NCI-H187 treated with DMSO at 0.1 percent for 48 hours (cell line): ENCODE results near the gene COMMD3.

Experiments
- DNase-seq: peaks from one replicate; lab custom pipeline; 2025; lab: John Stamatoyannopoulos, UW

Gene COMMD3

DNA sequence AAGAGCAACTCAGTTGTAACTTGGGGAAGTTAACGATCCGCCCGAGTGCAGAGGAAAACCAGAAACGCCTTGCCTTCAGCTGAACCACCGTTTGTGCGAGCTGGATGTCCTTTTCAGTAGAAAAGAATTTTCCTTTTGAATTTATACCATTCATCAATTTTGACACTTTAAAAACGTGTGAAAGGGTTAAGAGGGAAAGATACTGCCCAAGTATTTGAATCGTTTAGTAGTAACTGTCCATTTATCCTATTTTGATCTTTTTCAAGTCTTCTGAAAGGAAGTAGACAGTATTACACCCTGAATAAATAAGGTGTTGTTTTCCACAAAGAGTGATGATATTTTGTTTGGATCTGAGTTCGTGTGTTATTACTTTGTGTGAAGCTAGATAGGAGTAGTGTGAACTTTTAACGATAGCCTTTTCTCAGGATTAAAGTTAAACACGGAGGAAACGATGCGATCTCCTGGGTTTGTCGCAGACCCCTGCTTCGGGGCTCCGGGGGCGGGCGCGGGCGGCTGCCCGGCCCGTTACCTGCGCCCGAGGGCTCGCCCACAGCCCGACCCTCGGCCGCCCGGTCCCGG lies 3.9 kb downstream of the COMMD3 start:
- no peak for DNase-seq

DNA sequence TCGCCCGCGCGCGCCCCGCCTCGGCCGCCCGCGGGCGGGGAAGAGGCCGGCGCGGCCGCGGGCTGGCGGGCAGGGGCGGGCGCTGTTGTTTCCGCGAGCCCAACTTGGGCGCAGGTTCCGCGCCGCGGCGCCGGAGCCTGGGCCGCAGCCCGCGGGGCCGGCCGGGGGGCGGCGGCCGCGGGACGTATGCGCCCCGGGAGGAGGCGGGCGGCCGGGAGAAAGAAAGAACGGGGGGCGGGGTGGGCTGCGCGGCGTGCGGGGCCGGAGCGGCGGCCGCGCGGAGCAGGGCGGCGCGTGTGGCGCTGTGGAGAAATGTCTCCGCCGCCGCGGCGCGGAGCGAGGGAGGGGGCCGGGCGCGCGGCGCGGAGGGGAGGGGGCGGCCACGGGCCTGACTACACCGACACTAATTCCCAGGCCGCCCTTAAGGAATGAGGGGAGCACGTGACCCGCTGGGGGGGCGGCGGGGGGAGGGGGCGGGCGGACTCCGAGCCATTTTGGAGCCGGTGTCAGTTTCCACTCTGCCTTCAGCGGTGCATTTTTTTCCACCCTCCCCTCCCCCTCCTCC lies 4.5 kb downstream of the COMMD3 start, which contains the start of gene BMI1:
Gene BMI1, plus strand, starts transcription at position 509 of the 565 bp plus-strand sequence. CDS start 5,351 bp downstream, outside the sequence.
- peak; percentile 22 for DNase-seq

DNA sequence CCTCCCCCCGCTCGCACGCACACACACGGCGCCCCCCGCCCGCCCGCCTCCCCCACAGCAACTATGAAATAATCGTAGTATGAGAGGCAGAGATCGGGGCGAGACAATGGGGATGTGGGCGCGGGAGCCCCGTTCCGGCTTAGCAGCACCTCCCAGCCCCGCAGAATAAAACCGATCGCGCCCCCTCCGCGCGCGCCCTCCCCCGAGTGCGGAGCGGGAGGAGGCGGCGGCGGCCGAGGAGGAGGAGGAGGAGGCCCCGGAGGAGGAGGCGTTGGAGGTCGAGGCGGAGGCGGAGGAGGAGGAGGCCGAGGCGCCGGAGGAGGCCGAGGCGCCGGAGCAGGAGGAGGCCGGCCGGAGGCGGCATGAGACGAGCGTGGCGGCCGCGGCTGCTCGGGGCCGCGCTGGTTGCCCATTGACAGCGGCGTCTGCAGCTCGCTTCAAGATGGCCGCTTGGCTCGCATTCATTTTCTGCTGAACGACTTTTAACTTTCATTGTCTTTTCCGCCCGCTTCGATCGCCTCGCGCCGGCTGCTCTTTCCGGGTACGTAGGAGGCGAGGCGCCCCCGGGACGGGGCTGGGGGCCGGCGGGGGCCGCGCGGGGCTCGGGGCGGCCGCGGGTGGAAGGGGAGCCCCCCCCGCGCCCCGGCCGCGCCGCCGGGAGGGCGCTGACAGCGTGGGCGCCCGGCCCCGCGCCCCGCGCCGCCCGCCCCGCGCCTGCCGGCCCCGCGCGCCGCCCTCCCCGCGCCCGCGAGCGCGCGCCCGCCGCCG lies 5.2 kb downstream of the COMMD3 start:
- no peak for DNase-seq

DNA sequence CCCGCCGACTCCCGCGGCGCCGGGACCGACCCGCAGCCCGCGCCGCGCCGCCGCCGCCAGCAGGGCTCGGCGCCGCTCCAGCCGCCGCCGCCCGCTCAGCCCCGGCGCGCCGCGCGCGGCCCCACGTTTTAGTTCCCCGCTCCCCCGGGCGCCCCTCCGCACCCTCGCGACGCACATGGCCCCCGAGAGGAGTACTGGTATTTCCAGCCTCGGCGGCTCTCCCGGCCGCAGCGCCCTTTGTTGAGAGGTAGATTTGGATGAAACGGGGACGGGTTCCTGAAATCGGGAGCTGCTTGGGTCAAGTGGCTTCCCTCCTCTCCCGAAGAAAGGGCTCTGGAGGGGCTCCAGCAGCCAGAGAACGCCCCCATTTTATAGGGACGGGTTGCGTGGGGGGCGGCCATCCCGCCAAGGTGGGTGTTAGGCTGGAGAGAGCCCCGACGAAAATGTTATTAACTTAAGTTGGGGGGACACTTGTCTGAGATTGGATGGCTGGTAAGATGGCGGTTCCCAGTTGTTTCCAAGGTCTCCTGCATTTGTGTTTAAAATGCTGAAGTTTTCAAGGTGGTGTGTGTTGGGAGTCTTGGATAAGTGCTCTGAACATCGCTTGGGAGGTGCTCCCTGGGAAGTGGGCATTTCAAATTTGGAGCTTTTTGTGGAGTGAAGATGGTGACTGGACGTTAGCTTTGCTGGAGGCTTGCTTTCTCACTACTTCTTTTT lies 5.9 kb downstream of the COMMD3 start:
- DNase-seq: no peak

DNA sequence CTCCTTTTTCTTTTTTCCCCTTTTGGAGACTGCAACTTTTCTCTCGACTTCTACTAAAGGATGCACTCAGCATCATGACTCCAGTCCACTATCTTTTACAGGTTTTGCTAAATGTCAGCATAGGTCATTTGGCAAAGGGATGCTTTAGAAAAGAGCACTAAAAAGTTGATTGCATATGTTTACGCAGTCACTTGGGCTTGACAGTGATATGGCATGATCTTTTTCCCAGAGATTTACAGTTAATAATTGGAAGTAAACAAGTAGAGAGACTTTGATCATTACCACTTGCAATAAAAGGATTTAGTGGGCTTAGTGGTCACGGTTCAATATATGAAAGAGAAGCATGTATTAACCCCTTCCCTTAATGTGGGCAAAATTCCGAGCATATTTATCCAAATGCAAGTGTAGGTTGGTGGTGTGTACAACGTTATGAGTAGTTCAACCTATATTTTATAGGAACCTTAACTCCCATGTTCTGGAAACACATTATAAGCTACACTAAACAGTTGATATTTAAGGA lies 6.5 kb downstream of the COMMD3 start:
- DNase-seq: no peak

DNA sequence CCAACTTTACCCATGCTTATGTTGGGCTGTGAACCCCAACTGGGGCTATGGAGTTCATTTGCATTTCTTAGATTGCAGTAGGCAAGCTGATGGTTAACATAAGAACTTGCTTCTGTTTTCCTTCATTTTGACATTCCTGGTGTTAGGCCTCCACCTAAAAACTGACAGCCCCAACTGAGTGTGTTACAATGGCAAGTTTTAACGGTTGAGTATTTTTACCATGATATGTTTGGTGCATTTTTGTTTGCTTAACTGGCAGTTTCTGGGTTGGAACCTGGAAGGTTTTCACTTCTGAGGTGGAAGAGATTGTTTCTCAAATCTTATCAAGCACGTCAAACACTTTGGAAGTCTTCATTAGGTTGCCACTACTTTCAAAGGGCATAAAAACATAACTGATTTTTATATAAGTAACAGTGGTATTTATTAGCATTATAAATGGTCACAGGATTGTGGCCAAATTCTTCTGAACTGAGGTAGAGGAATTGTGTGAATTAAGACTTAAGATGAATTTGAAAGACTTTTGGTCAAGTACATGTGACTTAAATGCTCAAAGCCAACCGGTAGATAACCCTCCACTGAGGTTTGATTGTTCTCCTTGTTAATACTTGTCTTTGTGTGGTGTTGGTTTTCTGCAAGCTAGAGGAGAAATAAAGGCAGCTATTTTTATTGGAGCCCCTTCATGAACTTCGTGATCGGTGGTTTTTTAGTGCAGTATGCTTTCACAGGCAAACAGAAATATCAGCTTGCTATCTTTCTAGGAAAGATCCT lies 7.5 kb downstream of the COMMD3 start:
- no peak for DNase-seq

DNA sequence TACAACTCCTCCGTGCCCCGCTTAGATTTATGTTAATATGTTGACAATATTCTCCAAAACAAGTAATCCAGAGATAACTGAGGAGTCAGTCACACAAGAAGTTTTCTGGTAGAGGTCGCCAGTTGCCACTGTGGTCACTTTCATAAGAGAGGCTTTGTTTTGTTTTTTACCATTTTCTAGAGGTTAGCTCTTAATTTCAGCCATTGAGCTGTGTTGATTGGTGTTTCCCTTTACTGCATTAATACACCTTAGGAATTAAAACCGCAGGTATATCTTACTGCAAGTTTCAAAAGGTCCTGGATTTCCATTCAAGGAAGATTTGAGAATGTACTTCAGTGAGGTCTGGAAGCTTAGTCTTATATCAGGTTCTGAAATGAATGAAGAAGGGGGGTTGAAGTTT lies 8.2 kb downstream of the COMMD3 start:
- no peak for DNase-seq

DNA sequence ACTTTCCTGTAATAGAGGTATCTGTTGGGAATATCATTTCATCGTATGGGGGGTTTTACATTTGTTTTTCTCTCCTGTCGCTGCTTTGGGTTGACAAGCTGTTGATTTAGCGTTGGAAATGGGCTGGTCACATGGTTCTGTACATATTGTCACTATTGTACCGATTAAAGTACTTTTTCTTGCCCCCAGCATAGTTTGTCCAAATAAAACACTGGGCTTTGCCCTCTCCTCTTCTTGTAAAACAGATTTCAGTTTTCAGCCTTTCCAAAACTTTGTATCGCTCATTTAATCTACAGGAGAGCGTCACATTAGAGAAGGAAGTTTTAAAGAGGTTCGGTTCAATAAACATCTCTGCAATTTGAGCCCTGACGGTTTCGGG lies 8.7 kb downstream of the COMMD3 start:
- DNase-seq: no peak

DNA sequence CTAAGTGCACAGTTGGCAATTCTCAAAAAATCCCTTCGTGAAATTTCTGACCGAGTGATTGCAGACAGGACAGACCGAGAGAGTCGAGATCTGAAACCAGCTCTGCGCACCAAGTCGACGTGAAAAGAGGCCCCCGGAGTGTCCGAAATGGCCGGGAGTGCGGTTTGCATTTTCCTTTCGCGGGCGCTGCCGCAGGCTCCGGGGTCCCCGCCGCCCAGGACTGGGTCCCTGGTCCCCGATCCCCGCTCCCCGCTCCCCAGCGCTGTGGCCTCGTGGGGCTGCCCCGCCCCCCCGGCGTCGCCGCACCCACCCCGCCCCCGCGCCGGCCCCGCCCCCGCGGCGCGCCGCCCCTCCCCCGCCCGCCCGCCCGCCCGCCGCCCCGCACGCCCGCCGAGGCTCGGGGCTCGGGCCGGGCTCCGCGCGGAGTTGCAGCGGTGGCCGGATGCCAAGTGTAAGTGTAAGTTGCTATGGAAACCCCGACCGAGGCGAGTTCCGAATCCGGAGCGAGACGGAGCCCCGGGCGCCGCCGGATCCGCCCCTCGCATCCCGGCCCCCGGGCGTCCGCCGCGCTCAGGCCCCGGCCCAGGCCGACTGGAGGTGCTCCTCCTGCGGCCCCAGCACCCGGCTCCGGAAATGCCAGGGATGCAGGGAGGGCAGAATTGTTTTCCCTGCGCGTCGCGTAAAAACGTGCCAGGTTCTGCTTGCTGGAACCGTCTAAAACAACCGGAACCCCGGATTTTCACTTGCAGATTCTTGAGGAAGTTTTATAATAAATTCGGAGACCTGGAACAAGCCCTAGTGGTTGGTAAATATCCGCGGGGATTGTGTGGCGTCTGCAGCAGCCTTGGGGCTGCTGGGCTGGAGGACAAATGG lies 9.3 kb downstream of the COMMD3 start:
- DNase-seq: no peak

DNA sequence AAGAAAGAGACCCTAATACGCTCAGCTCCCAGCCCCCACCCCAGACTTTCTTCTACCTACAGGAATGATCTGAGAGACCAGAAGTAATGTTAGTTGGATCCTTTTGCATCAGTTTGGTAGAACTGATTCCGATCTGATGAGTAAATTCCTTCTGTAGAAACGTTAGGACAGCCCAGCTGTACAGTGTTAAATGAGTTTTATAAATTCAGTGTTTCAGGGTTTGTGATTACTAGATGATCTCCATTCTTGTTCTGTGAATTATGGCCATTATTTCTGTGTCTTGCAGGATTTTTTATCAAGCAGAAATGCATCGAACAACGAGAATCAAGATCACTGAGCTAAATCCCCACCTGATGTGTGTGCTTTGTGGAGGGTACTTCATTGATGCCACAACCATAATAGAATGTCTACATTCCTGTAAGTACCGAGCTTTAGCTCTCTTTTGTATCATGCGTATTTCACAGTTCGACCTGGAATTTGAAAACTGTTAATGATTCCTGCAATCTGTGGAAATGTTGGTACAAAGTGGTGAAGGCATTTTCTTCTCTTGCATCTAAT lies 10.0 kb downstream of the COMMD3 start:
- DNase-seq: no peak

DNA sequence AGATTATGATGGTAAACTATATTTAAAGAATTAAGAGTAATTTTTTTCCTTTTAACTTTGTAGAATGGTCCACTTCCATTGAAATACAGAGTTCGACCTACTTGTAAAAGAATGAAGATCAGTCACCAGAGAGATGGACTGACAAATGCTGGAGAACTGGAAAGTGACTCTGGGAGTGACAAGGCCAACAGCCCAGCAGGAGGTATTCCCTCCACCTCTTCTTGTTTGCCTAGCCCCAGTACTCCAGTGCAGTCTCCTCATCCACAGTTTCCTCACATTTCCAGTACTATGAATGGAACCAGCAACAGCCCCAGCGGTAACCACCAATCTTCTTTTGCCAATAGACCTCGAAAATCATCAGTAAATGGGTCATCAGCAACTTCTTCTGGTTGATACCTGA lies 13.0 kb downstream of the COMMD3 start:
- no peak for DNase-seq

DNA sequence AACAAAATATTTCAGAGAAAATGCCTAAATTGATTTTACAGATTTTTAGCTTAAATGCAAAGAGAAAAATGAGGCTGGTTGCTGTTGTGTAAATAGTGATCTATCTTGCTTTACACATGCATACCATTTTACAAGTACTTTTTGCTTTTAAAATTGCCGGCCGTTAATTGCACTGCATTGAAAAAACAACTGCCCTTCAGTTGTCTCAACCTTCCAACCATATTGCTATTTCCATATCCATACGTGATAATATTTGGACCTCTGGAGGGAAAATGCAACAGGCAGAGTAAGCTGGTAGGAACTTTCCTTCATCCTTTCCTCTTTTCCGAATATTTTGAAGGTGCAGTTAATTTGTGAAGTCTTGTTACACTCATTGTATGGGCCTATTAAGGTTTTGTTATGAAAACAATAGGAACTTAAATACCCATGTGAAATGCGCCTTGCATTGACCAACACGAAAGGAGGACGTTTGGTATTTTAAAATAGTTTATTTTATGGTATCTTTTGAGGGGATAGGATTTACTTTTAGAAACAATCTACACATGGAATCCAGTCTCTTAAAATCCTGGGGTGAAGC lies 16.0 kb downstream of the COMMD3 start:
- no peak for DNase-seq

DNA sequence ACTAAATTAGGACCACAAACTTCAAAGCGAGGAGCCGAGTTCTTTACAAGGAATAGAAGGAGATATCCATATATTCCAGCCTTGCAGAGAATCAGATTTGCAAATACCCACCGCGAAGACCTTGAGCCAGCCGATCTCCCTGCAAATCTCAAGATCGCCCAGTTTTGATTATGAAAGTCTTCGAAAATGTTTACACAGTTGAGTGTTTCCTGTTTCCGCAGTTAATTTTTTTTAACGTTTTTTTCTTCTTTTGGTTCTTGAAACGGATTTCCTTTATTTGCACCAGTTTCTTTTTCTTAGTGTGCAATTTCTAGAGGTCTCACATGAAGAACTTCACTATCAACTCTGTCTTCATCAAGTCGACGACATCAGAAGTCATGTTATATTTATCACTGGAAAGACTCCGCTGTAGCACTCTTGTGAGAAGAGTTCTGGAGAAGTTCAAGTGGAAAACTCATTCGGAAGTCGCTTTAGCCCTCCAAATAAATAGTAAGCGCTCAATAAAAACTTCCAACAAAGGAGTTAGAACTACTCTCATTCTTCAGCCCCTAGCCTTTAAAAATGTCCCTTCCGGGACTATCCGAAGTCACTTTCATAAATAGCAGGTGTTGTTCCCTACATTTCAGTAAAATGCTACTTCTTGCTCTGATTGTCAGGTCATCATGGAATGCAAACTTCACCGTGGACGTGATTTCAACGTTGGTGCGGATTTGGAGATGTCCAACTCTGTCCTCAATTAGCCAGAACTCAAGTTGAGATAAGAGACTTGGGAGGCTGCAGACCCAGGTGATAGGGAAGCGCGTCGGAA lies 17.2 kb downstream of the COMMD3 start:
- no peak for DNase-seq

DNA sequence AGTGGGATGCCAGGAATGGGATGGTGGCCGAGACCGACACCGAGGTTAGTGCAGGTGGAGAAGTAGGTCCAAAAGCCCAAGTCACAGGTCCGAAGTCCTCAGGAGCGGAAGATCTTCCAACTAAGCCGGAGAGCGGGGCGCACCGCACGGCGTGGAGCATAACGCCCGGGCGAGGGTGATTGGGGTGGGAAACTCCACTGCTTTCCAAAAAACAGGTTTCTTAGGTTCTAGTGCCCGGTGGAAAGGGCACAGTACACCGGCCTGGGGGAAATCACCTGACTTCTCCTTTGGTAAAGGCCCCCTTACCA lies 17.7 kb downstream of the COMMD3 start:
- no peak for DNase-seq

DNA sequence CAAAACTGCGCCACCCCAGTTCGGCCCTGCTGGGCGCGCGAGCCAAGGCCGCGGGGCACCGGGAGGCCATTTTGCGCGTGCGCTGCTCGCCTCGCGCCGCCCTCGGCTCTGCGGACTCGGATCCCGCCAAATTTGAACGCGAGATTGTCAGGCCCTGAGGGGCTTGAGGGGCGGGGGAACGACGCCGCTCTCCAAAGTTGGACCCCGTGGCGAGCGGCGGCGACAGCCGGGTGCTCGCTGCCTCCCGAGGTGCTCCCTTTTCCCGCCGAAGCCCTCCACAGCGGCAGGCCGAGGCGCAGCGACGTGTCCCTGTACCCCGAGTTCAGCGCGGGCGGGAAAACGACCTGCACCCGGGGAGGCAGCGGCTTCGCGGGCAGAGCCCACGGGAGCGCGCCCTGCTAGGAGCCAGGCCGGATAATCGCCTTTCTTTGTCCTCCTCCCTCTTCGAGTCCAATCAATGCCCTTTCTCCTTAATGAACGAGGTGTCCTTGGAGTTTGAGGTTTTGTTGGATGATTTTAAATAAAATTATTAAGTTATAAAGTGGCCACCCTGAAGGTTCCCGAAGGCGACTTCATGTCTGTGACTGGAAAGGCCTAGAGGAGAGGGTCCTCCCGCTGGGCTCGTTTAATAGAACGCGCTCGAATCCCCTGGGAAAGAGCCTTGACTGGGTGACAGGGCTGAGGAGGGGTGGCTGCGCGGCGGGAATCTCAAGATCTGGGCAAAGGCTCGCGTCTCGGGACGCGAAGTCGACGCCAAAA lies 18.4 kb downstream of the COMMD3 start:
- no peak for DNase-seq

DNA sequence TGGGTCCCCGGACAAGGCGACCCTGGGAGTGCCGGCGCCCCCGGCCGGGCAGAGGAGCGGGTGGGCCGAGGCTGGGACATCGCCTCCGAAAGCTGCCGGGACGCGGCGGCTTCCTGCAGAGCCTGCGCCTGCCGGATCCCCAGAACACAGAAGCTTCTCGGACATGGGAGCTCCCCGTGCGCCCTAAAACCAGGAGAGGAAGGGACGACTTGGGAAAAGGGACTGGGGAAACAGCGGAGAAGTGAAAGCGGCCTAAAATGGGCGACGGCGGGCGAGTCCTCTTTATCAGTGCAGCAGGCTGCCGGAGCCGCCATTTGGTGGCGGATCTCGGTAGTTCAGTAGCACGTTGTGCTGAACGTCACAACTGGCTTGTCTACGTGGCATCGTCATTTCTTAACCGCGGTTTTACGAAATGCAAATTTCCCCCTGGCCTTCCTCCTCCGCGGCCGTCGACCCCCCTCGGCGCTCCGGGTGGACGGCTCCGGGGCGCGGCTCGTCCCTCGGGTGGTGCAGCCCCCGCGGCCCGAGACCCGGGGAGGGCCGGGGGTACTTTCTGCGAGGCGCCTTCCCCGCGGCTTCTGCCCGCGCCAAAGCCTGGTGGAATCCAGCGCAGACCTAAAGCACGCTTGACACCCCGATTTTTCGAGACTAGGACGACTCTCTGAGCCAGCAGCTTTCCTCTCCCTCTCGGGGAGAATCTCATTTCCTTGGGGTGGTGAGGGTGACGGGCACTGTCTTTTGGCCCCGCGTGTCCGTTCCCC lies 19.2 kb downstream of the COMMD3 start:
- DNase-seq: no peak

DNA sequence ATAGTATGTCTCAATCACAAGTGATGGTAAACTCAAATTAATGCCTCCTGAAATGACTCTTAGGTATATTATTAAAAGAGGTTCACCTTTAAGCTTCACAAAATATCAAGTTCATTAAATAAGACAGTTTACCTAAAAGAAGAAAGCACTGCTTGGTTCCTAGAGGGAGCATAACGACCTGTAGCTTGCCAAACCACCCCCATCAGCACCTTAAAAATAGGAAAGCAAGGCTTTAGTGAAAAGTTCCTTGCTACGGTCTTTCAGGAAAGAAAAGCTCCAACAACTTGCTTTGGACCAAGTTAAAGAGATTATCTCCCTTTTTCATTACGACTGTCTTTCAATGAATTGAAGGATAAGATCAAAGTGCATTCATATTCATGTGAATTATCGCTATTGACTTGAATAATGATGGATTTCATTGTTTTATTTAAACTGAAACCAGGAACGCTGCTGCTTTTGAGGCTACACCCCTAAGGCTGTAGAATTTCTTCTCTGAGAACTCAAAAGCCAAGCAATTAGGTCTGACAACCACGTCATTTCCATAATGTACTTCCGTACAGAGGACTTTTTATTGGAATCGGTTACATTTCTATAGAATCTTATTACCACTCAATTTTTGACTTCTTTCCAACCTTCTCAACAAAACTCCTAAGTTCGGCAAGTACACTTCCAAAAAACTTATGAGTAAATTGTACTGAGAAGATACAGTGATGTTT lies 22.2 kb downstream of the COMMD3 start:
- DNase-seq: no peak
